Fibroblast of lung (primary cell): ENCODE data around the gene MYL2.

Experiments used
- CTCF ChIP-seq, 2 donors: IDR thresholded peaks in 1 of 2; conservative IDR thresholded peaks in 1 of 2; 1 replicate in 1 of 2; 2 replicates in 1 of 2; pipeline ENCODE4 v1.5.1; 2011 to 2012; ENCODE audit warnings: low read length in 2 of 2, control low read depth in 1 of 2, inconsistent platforms in 1 of 2, low read depth in 1 of 2, mild to moderate bottlenecking in 1 of 2
- EZH2 ChIP-seq: IDR thresholded peaks from 2 replicates; pipeline ENCODE4 v1.5.1; 2012; ENCODE audit warnings: low read length, control low read depth, mild to moderate bottlenecking; ENCODE audit errors: missing control alignments

GRCh38 chr12:110863161-110863560, 57.2 kb downstream of the MYL2 start:
- TF ChIP-seq CTCF (conservative IDR thresholded peaks at IDR 0.05 in 1 of 2, IDR thresholded peaks at IDR 0.05 in 1 of 2; ENCODE audit: low read depth in 1 of 2, low read length in 2 of 2) = no peak
- TF ChIP-seq EZH2 = no peak
